Endothelial cell of umbilical vein (primary cell): ENCODE results near the gene DCAF7.

Source experiments
- CTCF ChIP-seq, 2 donors: IDR thresholded peaks; 1 replicate in 1 of 2; 2 replicates in 1 of 2; pipeline ENCODE4 v1.5.1; 2011; ENCODE audit warnings: low read length in 2 of 2, mild to moderate bottlenecking in 2 of 2, moderate library complexity in 2 of 2, control low read depth in 1 of 2, inconsistent platforms in 1 of 2, low read depth in 1 of 2; ENCODE audit not compliant: insufficient read depth in 1 of 2; ENCODE audit errors: extremely low read depth in 1 of 2
- EZH2 ChIP-seq: IDR thresholded peaks from 2 replicates; pipeline ENCODE4 v1.6.1; 2012; ENCODE audit warnings: borderline replicate concordance, low read depth, mild to moderate bottlenecking, moderate library complexity, low read length, inconsistent platforms; ENCODE audit not compliant: severe bottlenecking
- MYC ChIP-seq: IDR thresholded peaks from one replicate; pipeline ENCODE4 v1.6.1; 2011; ENCODE audit warnings: mild to moderate bottlenecking, low read depth, low read length
- POLR2A ChIP-seq: IDR thresholded peaks from 2 replicates; pipeline ENCODE4 v1.6.1; 2012; ENCODE audit warnings: low read depth, mild to moderate bottlenecking, control low read depth, low read length
- POLR2AphosphoS5 ChIP-seq: IDR thresholded peaks from 2 replicates; pipeline ENCODE4 v1.6.1; 2012; ENCODE audit warnings: low read depth, mild to moderate bottlenecking, control low read depth, low read length, moderate library complexity; ENCODE audit not compliant: insufficient read depth

GRCh38 chr17:63595132-63595531 lies 44.9 kb downstream of the DCAF7 start:
- no peak for TF ChIP-seq POLR2AphosphoS5
- no peak for TF ChIP-seq CTCF (IDR thresholded peaks at IDR 0.05; ENCODE audit: extremely low read depth in 1 of 2, insufficient read depth in 1 of 2, low read depth in 1 of 2, low read length in 2 of 2)
- TF ChIP-seq POLR2A = no peak
- TF ChIP-seq MYC = no peak
- no peak for TF ChIP-seq EZH2
